ENCODE data around the gene VWA5B1.

The VWA5B1 gene

GRCh38 chr1:20348326-20348915 lies 57.7 kb downstream of the VWA5B1 start:
- no peak for DNase-seq

- DNase-seq = no peak
Measured at GRCh38 chr1:20349561-20349960, 58.9 kb downstream of the VWA5B1 start.

- no peak for DNase-seq
Measured at GRCh38 chr1:20349971-20350370, 59.3 kb downstream of the VWA5B1 start.

GRCh38 chr1:20350421-20350820 lies 59.7 kb downstream of the VWA5B1 start:
- DNase-seq = no peak

- DNase-seq = no peak
Measured at GRCh38 chr1:20351911-20352701, 61.4 kb downstream of the VWA5B1 start.

- DNase-seq = no peak
Measured at GRCh38 chr1:20353836-20354235, 63.2 kb downstream of the VWA5B1 start.

GRCh38 chr1:20354610-20355009 lies 63.9 kb downstream of the VWA5B1 start:
- no peak for DNase-seq

GRCh38 chr1:20355101-20355827 lies 64.6 kb downstream of the VWA5B1 start:
- DNase-seq = no peak

- no peak for DNase-seq
Measured at GRCh38 chr1:20355828-20356735, 65.4 kb downstream of the VWA5B1 start.

GRCh38 chr1:20356850-20357459 lies 66.3 kb downstream of the VWA5B1 start:
- DNase-seq = no peak

- no peak for DNase-seq
Measured at GRCh38 chr1:20357796-20358195, 67.1 kb downstream of the VWA5B1 start.

GRCh38 chr1:20358761-20359263 lies 68.1 kb downstream of the VWA5B1 start:
- no peak for DNase-seq

- DNase-seq = no peak
Measured at GRCh38 chr1:20359451-20360330, 69.0 kb downstream of the VWA5B1 start.

GRCh38 chr1:20361401-20361800 lies 70.7 kb downstream of the VWA5B1 start:
- DNase-seq = no peak

GRCh38 chr1:20361805-20362381 lies 71.2 kb downstream of the VWA5B1 start:
- peak; percentile 24 to 58 (median 32) for DNase-seq

- no peak for DNase-seq
Measured at GRCh38 chr1:20362856-20363255, 72.2 kb downstream of the VWA5B1 start.

GRCh38 chr1:20365421-20366055 lies 74.9 kb downstream of the VWA5B1 start:
- no peak for DNase-seq

GRCh38 chr1:20366056-20366462 lies 75.4 kb downstream of the VWA5B1 start:
- DNase-seq = no peak

- DNase-seq = no peak
Measured at GRCh38 chr1:20366463-20367115, 75.9 kb downstream of the VWA5B1 start.

Data from suppressor macrophage (primary cell).